ENCODE data around the gene OR4D1.
A peak's percentile ranks its signal among the peaks of the same experiment; 100 is the strongest.

OR4D1 gene

DNA sequence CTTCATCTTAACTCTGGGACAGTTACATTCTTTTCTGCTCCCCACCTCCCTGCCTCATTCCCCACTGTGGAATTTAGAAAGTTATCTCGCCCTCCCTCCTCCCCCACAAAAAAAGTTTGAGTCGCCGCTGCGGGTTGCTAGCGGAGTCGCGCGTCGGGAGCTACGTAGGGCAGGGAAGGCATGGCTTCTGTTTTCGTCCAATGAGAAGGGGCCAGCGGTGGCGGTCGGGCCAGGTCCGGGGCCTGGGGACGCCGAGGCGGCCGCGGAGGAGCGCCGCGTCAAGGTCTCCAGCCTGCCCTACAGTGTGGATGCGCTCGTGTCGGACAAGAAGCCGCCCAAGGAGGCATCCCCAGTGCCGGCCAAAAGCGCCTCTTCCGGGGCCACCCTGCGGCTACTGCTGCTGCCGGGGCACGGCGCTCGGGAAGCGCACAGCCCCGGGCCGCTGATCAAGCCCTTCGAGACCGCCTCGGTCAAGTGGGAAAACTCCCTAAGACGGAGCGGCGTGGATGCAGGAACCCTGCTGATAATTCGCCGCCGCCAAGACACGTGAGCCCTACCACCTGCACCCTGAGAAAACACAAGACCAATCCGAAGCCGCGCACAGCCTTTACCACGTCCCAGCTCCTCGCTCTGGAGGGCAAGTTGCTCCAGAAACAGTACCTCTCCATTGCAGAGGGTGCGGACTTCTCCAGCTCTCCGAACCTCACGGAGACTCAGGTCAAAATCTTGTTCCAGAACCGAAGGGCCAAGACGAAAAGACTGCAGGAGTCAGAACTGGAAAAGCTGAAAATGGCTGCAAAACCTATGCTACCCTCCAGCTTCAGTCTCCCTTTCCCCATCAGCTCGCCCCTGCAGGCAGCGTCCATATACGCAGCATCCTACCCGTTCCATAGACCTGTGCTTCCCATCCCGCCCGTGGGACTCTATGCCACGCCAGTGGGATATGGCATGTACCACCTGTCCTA lies 8.9 kb downstream of the OR4D1 start:
- no peak for DNase-seq (ENCODE audit: low read depth)

DNA sequence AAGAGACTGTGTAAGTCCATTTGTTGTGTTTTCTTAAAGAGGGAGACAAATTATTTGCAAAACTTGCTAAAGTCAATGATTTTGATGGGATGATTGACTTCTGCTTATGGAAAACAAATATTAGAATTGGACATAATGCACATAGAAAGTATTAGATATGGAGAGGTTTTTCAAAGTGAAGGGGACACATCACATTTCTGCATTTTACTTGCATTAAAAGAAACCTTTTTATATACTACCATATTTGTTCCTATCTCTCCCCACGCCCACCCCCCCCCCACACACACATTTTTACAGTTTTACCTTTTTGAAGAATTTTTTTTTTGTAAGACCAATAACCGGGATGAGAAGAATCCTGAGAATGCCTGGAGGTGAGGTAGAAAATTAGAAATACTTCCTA lies 10.0 kb downstream of the OR4D1 start:
- no peak for DNase-seq (ENCODE audit: low read depth)

DNA sequence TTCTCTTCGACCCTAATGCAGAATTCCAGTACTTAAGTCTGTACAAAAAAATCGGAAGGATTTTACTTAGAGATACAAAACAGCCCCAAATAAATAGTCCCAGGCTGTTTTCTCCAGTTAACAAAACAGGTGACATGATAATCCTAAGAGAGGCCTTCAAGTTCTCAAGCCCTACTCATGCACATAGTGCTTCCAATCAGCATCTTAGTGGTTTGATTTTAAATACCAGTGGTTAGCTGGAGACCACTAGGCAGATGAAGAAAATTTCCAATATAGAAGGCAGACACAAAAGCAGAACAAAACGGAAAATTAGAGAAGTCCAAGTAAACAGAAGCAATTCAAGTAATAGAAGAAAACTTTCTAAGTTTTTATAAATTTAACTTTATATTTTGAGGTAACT lies 13.4 kb downstream of the OR4D1 start:
- no peak for DNase-seq (ENCODE audit: low read depth)

DNA sequence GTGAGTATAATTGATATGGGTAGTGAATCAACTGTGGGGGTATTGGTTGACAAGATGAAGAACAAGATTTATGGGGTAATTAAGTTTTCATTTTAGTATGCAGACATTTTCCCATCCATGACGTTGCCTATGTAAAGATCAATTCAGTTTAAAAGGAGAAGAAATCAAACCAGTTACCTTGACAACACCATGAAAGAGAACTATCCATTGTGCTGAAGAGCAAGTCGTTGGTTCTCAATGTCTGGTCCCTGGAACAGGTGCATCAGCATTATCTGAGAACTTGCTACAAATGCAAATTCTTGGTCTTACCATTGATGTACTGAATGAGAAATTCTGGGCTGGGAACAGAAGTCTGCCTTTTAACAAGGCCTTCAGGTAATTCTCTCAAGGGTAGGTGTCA lies 17.8 kb downstream of the OR4D1 start:
- DNase-seq (ENCODE audit: low read depth) = no peak

DNA sequence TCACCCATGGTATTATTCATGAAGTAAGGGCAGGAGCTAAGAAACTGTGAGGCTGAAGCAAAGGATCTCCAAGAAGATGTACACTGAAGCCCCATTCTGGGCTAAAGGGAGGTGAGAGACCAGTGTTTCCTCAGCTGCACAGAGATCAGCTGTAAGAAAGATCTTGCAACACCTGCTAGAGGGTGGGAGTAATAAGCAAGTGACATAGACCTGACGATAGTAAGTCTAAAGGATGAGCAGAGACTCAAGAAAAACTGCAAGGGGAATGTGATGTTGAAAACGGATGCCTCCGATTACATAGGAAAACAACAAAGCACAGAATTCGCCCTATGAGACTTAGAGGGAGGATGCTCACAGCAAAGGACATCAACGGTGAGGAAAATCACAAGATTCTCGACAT lies 18.5 kb downstream of the OR4D1 start, which contains the start of gene OR4D2:
OR4D2 (plus strand) TSS at position 301 of the 400 bp plus-strand sequence. CDS start 2,674 bp downstream, outside the sequence.
- no peak for DNase-seq (ENCODE audit: low read depth)

DNA sequence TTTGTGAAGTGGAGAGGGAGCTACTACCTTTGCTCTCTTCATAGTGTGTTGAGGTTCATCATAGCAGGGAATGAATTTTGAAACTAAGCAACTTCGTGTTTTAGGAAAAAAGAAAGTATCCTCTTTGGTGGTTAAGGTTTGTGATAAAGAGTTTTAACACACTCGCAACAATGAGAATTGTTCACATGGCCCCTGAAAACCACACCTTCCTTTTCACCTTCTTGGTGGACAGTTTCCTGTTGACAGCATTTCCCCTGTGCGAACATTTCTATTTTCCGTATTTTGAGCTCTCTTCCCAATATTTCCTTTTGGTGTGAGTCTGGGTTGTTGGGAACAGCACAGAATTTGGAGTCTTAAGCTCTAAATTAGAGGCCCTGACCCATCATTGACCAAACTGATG lies 22.4 kb downstream of the OR4D1 start:
- no peak for DNase-seq (ENCODE audit: low read depth)

DNA sequence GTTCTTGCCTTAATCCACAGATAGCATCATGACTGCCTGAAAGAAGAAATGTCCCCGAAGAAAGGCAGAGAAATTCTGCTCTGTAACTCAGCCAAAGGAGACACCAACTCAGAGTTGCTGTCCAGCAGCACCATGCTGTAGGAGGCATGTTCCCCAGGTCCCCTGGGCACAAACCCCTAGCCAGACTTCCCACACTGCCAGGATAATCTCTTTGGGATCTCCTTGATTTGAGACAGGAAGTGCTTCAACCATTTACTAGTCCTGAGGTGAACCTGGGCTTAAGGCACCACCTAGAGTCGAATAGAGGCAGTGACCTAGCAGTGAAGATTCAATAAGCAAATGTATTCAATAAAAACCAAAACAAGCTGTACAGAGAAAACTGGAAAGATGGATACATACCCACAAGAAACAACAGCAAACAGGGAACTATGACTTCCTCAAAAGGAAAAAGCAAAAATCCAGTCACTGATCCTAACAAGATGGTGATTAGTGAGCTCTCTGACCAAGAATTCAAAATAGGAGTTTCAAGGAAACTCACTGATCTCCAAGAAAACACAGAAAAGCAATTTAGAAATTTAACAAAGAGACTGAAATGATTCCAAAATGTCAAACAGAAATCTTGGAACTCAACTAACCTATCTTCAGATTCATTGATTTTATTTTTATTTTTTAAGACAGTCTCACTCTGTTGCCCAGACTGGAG lies 24.3 kb downstream of the OR4D1 start:
- peak; percentile 65 for DNase-seq (ENCODE audit: low read depth)

DNA sequence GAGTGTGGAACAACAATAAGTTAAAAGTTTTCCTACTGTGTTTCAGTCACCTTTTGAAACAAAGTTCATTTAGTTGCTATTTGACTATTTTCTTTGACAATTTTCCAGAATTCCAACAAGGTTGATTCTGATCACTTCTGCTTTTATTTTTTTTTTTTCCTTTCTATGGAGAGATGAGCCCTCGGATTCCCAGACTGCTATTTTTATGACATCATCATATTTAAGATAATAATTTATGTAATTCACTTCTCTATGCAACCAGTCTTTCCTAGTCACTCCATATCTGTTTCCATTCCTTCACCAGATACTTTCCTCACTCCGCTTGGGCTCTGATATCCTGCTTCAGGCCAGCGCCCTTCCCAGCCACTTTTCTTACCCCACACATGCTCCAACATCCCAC lies 26.7 kb downstream of the OR4D1 start:
- DNase-seq (ENCODE audit: low read depth) = no peak

DNA sequence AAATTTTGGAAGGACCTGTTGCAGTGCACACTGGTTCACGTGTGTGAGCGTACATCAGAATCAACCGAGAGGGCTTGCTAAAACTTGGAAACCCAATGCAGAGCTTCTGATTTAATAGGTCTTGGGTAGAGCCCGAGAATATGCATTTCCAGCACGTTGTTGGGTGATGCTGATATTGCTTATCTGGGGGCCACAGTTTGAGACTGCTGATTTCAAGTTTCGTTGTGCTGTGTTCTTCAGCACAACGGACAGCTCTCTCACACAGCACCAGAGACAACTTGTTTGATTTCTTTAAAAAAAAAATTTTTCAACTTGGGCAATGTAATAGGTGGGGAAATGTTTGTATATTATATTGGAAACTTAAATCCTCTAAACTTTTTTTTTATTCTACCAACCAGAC lies 28.0 kb downstream of the OR4D1 start:
- peak; percentile 17 for DNase-seq (ENCODE audit: low read depth)

DNA sequence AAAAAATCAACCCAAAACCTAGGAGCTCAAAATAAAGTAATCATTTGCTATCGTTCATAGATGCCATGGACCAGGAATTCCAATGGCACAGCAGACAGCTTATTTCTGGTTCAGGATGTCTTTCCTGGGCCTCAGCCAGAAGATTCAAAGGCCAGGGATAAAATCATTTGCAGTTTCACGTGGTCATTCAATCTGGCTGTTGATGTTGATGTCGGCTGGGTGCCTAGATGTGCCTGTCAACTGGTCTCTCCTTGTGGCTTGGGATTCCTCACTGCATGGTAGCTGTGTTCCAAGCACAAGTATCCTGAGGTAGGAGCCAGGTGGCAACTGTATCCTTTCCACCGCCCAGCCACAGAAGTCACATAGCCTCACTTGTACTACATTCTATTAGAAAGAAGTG lies 33.6 kb downstream of the OR4D1 start:
- DNase-seq (ENCODE audit: low read depth) = no peak

DNA sequence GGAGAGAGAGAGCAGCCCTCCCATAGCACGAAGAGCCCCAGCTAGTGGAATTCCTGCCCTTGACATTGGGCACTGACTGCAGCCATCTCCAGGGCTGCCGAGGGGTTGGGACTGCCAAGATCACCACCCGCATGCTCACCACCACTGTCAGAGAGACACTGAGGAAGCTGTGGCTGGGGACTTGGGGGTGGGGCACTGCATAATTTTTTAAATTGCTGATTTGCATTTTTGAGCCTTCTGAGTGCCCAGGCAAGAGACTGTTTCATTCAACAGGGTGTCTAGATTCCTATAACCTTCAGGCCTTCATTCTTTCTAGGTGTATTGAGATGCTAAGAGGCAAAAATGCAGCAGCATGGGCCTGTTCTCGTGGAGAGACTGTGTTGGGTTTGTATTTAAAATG lies 35.3 kb downstream of the OR4D1 start:
- no peak for DNase-seq (ENCODE audit: low read depth)

DNA sequence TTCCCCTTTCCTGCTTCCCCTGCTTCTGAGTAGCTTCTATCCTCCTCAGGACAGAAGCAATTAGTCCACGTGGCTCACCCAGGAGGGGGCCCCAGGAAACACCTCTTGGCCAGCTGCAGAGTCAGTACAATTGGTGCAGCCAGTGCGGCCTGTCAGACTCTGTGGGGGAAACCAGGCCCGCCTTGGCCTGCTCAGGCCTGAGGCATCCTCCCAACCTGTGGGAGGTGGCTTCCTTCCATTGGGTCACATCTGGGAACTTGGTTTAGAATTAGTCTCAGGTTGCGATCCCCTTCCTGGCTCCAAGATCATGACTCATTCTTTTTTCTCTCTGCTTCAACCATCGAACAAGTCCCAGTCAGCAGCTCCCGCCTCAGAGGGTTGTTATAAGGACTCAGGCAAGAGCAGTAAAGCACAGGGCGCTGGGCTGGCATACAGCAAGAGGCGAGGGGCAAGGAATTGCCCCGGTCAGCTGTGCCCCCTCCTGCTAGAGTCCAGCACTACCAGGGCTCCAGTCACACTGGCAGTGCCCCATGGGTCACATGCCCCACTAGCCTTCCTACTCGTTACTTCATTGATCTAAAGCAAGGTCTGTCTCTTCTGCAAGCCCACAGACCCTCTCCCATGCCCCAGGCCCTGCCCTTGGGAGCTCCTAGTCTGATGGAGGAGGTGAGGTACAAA lies 36.3 kb downstream of the OR4D1 start:
- peak; percentile 82 for DNase-seq (ENCODE audit: low read depth)

DNA sequence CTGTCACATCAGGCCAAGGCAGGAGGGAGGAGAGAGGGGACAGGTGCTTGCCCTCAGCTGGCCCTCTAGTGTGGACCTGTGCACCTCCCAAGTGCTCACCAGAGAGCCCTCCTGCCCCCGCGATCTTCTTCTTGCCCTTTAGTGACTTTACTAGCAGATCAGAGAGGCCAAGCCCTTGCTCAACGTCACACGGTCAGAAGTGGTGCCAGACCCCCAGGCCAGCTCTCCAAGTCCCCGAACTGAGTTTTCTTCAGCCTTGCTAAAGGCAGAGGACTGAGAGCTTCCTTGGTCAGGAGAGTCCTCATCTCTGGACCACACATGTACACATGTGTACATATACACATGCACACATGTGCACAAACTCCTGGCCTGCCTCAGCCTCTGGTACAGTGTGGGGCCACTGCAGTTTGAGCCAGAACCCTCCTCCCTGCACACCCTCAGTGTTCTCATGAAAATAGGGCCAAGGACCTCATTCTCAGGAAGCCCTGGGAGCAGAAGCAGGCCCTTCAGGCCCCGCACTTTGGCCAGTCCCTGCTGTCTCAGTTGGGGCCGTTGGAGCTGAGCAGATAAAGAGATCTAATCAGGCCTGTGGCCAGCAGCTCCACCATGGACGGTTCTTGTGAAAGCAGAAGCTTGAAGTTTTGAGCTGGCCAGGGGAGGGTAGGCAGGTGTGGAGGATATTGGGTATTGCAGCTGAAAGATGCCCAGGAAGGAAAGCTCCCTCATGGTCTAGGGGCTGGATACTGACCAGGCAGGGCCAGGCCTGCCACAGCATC lies 37.0 kb downstream of the OR4D1 start:
- no peak for DNase-seq (ENCODE audit: low read depth)

DNA sequence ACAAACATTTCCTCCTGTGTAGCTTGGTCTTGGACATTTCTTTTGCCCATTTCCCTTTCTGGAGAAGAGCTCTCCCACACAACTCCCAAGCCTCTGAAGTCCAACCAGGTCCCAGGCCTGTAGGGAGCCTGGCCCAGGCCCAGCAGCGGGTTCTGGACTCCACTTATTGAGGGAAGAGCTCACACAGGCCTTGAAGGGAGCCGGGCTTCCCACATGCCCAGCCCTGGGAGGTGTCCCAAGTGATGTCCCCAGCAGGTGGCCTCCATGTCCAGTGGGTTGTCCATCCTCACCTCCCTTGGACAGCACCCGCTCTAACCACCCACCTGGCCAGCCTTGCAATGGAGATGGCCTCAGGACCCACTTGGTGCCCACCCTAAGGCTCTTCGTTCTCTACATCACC lies 38.4 kb downstream of the OR4D1 start:
- no peak for DNase-seq (ENCODE audit: low read depth)

DNA sequence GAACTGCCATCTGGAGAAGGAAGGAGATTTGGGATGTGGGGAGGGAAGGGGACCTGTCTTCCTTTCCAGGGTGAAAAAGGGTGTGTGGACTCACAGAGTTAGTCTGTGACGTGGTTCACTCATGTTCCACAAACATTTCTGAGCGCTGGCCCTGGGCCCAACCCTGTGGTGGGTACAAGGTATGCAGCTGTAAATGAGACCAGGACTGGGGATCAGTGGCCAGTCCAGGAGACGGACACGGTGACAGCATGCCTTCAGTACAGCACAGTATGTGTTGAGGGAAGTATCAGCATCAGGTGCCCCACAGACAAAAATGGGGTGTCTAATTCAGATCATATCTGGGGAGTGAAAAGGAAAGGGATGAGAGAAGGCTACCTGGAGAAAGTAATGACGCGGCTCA lies 38.9 kb downstream of the OR4D1 start:
- DNase-seq (ENCODE audit: low read depth) = no peak

DNA sequence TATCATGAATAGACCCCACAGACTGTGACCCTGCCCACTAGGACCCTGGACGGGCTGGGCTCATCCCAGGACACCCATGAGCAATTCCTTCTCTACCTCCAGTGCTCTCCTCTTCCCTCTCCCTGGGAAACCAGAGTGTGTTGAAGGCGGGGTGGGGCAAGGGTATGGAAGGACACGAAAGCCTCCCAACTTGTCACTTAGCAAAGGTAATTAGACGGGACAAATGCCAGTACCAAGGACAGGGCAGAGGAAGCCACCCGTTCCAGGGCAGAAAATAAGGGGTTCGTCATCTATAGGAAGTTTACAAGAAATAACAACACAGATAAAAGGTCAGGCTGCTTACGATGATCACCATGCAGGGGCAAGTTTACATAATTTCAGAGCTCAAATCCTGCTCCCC lies 39.5 kb downstream of the OR4D1 start:
- no peak for DNase-seq (ENCODE audit: low read depth)

DNA sequence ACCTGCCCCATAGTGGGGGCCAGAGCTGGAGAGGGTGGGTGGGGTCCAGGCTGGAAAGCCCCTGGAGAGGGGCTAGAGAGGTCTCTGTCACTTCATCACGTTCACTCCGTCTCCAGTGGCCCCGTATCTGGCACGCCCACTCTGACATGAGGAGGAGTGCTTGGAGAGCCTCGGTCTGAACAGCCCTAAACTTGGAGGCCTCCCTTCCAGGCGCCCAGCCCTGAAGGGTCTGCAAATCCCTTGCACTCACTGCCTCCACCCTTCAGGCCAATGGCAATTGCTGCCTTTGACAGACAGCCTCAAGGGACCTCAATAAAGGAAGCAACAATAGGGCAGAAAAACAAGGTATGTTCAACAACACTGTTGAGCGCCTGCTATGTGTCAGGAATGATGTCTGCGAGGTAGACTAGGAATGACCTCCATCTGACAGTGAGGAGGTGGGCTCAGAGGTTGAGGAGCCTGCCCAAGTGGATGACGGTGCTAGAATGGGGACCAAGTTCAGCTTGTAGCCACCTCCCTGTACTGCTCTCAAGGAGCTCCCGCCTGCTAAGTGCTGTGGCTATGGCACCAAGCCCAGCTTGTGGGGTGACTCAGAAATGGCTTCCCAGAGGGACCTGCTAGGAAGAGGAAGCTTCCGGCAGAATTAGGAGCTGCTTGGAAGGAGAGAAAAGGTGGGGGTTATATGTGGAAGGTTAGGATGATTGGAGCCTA lies 41.4 kb downstream of the OR4D1 start:
- peak; percentile 89 for DNase-seq (ENCODE audit: low read depth)

DNA sequence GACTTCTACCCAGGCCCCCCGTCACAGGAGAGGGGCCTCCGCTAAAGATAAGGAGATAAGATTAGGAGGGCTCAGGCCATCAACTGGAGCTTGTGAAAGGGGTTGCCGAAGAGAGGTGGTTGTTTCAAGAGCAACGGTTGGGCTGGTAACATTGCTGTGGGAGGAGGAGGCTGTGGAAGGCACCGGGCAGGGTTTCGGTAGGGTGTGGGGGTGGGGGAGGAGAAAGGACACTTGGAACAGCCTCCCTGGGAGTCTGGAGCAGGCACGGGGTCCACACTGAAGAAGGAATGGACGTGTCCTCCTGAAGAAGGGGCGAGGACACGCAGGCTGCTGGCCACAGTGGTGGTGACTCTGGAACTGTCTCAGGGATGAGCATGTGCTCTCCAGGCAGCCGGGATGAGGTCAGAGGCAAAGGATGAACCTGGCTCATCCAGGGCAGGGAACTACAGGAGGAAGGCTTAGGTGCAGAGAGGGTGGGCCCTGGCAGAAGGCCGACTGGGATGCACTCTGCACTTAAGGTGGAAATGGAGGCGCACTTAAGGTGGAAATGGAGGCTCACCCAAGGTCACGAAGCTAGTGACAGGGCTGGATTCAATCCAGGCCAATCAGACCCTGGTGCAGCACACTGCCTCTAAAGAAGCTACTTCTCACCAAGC lies 43.2 kb downstream of the OR4D1 start:
- peak; percentile 16 for DNase-seq (ENCODE audit: low read depth)

DNA sequence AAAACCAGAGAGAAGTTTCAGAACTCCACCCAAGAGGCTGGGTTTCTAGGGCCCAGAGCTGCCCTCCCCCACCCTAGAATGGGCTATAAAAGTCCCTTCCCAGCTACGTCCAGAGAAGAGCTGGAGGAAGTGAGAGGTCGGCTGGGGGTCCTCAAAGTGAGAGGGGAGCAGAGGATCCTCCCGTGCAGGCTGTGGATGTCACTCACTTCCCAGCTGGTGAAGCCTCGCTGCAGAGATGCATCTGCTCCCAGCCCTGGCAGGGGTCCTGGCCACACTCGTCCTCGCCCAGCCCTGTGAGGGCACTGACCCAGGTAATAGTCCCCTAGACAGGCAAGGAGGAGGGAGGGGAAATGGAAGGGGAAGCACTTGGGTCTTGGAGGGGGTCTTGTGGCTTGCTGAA lies 44.4 kb downstream of the OR4D1 start, which contains the start of gene EPX:
EPX (plus strand) TSS at position 115 of the 400 bp plus-strand sequence; CDS start at position 236, 121 bp downstream.
- DNase-seq (ENCODE audit: low read depth) = no peak

DNA sequence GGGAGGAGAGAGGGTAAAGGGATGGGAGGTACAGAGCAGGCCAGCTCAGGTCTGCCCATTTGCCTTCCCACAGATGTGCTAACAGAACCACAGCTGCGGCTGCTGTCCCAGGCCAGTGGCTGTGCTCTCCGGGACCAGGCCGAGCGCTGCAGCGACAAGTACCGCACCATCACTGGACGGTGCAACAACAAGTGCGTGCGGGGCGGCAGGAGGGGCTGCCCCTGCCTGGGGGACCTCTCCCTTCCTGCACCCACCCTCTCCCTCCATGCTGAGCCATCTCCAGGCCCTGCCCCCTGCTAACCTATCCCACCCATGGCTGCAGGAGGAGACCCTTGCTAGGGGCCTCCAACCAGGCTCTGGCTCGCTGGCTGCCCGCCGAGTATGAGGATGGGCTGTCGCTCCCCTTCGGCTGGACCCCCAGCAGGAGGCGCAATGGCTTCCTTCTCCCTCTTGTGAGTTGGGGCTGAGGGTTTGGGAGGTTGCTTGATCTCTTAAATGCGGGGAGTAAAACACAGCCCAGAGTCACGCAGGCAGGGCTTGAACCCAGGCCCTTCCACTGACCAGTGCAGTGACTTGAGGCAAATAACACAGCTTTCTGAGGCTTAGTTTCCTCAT lies 45.6 kb downstream of the OR4D1 start:
- no peak for DNase-seq (ENCODE audit: low read depth)

Data from ELR (cell line).